ENCODE measurements around the gene VPS8. TPM values are rescaled to one million over a fixed set of nuclear protein-coding genes. Genes with fewer than 3 reads are reported as not detected.

The VPS8 gene
- total and polyA plus RNA-seq, 2 of the 13 experiments (the other 11 are each of a cell fraction or from before 2014, with no cell fraction given) = 14.2 to 35.1 TPM

GRCh38 chr3:184814214-184814613 lies 2.2 kb downstream of the VPS8 start (continued):
- TF ChIP-seq ZNF768 (CRISPR knock-in tag; IDR thresholded peaks at IDR 0.05) = no peak
- TF ChIP-seq ZNF230 (CRISPR knock-in tag; IDR thresholded peaks at IDR 0.05) = no peak
- TF ChIP-seq NCOA2 (CRISPR knock-in tag; IDR thresholded peaks at IDR 0.05) = no peak
- no peak for TF ChIP-seq SIX1 (CRISPR knock-in tag; IDR thresholded peaks at IDR 0.05; ENCODE audit: borderline replicate concordance)
- TF ChIP-seq SP5 (CRISPR knock-in tag; IDR thresholded peaks at IDR 0.05; ENCODE audit: borderline replicate concordance, low read depth) = no peak
- TF ChIP-seq, protein P1, sequence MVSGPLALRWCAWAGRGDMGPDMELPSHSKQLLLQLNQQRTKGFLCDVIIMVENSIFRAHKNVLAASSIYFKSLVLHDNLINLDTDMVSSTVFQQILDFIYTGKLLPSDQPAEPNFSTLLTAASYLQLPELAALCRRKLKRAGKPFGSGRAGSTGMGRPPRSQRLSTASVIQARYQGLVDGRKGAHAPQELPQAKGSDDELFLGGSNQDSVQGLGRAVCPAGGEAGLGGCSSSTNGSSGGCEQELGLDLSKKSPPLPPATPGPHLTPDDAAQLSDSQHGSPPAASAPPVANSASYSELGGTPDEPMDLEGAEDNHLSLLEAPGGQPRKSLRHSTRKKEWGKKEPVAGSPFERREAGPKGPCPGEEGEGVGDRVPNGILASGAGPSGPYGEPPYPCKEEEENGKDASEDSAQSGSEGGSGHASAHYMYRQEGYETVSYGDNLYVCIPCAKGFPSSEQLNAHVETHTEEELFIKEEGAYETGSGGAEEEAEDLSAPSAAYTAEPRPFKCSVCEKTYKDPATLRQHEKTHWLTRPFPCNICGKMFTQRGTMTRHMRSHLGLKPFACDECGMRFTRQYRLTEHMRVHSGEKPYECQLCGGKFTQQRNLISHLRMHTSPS (CRISPR knock-in tag; IDR thresholded peaks at IDR 0.05; ENCODE audit: low read depth) = no peak
- no peak for TF ChIP-seq CCDC6 (CRISPR knock-in tag; IDR thresholded peaks at IDR 0.05)
- no peak for TF ChIP-seq ZNF468 (CRISPR knock-in tag; IDR thresholded peaks at IDR 0.05)
- TF ChIP-seq CCAR2 (optimal IDR thresholded peaks at IDR 0.05; ENCODE audit: low read depth, low read length) = no peak
- no peak for TF ChIP-seq ZNF619 (CRISPR knock-in tag; IDR thresholded peaks at IDR 0.05)

- Histone ChIP-seq H3K4me3 (replicated peaks in 1 of 3; ENCODE audit: insufficient read depth in 1 of 3, low read depth in 2 of 3, low read length in 3 of 3) (no peak overlapping the region), H3K36me3 (replicated peaks in 1 of 2; ENCODE audit: control insufficient read depth in 1 of 2, insufficient read depth in 2 of 2, low read length in 2 of 2) (no peaks in the 10 kb centered on the region; a peak in 1 of 5 replicates), H3K4me2 (ENCODE audit: low read depth, low read length) (no peak overlapping the region), H3K4me1 (ENCODE audit: insufficient read depth, low read length) (peaks cover 24% of the 10 kb centered on the region), H3K27ac (ENCODE audit: extremely low read length, insufficient read depth, low read length) (no peak overlapping the region), H3K9me3 (ENCODE audit: low read length) (no peaks in the 10 kb centered on the region), H2AFZ (ENCODE audit: low read length) (no peak overlapping the region), H3K27me3 (ENCODE audit: control insufficient read depth in 1 of 2, insufficient read depth in 2 of 2, low read length in 2 of 2) (no peaks in the 10 kb centered on the region; a peak in 1 of 5 replicates), H3K79me2 (ENCODE audit: insufficient read depth, low read length) (peaks cover 9% of the 10 kb centered on the region), H4K20me1 (ENCODE audit: insufficient read depth, low read length) (no peaks in the 10 kb centered on the region), H3K9ac (ENCODE audit: insufficient read depth, low read depth, low read length) (no peak overlapping the region)
- in situ Hi-C loops (cut with HindIII; ENCODE audit: extremely low pct_ligation_motif_present, low pct_unique_long_range_greater_than_20kb) = no loop called here
- intact Hi-C loops (cut with micrococcal nuclease; ENCODE audit: unreplicated experiment) = no loop called here
- TF ChIP-seq, protein P2, sequence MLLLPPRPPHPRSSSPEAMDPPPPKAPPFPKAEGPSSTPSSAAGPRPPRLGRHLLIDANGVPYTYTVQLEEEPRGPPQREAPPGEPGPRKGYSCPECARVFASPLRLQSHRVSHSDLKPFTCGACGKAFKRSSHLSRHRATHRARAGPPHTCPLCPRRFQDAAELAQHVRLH (CRISPR knock-in tag; IDR thresholded peaks at IDR 0.05; ENCODE audit: borderline replicate concordance, low read depth) = no peak
- no peak for TF ChIP-seq BHLHE40 (IDR thresholded peaks at IDR 0.05; ENCODE audit: low read length)
- no peak for TF ChIP-seq ZSCAN9 (CRISPR knock-in tag; IDR thresholded peaks at IDR 0.05; ENCODE audit: borderline replicate concordance)
- TF ChIP-seq GATAD1 (CRISPR knock-in tag; IDR thresholded peaks at IDR 0.05) = no peak
- TF ChIP-seq CREB1 (IDR thresholded peaks at IDR 0.05) = peak; percentile 44; the same call in 1 of the 2 replicates
- no peak for TF ChIP-seq CREB1 (CRISPR knock-in tag; IDR thresholded peaks at IDR 0.05)
- ATAC-seq (no peak), DNase-seq (ENCODE audit: low spot score) (no peak), FAIRE-seq (no peak)
- ChIA-PET POLR2A (no interaction called here), CTCF (ENCODE audit: low intra/inter-chr PET ratio, low total read pairs) (no interaction called here)
- no TSS peak for BruUV-seq (replicated peaks)
- WGBS (ENCODE audit: low lambda C conversion rate) = 94% methylated on average over 7 of the region's 7 CpGs
Observed at GRCh38 chr3:184815046-184815930, 3.3 kb downstream of the VPS8 start.

Data from HepG2 (cell line).